ENCODE results near the gene KIRREL3. TPM values are rescaled to one million over a fixed set of nuclear protein-coding genes. Genes with fewer than 3 reads are reported as not detected.

The KIRREL3 gene
- total and polyA plus RNA-seq, 2 of the 8 experiments (the other 6 are each of a cell fraction or from before 2014, with no cell fraction given) = 0.29 to 0.32 TPM

GRCh38 chr11:126871792-126872191, 128.8 kb downstream of the KIRREL3 start:
- no peak overlapping the region for H2BK5ac ChIP-seq (ENCODE audit: low read depth, low read length)
- H3K9me3 ChIP-seq (ENCODE audit: insufficient read depth in 2 of 2, low read depth in 1 of 2, low read length in 1 of 2) = peaks cover 10 to 14% of the 10 kb centered on the region in 2 experiments; a peak in 3 of 4 replicates
- no peak overlapping the region for H3K4me3 ChIP-seq (ENCODE audit: extremely low read depth in 1 of 4, insufficient read depth in 2 of 4, low read depth in 3 of 4, low read length in 4 of 4)
- no peak overlapping the region for H3K18ac ChIP-seq (ENCODE audit: extremely low read depth, low read length)
- ChIA-PET POLR2A (ENCODE audit: partially characterized antibody) (no interaction called here), CTCF (ENCODE audit: partially characterized antibody) (interaction anchor here (0.7 to 2.1 kb wide), 4 partner anchors 9 to 118 kb away, joined by 3 to 11 read pairs (median 4); no protein-coding TSS in a partner anchor)
- no peak overlapping the region for H3K56ac ChIP-seq (replicated peaks; ENCODE audit: insufficient read length, low read depth, low read length)
- no peak overlapping the region for H3K4ac ChIP-seq (replicated peaks; ENCODE audit: insufficient read length, low read depth, low read length)
- no peak overlapping the region for H2BK20ac ChIP-seq (ENCODE audit: low read length)
- no peak overlapping the region for H2BK120ac ChIP-seq (replicated peaks; ENCODE audit: low read depth, low read length)
- no peak overlapping the region for H3K23ac ChIP-seq (ENCODE audit: insufficient read length)
- no peaks in the 10 kb centered on the region for H3K36me3 ChIP-seq (ENCODE audit: control insufficient read depth in 2 of 4, insufficient read depth in 4 of 4, low read length in 3 of 4)
- no peaks in the 10 kb centered on the region for H4K20me1 ChIP-seq (replicated peaks in 1 of 2; ENCODE audit: control insufficient read depth in 1 of 2, insufficient read depth in 2 of 2, low read length in 2 of 2)
- no peak overlapping the region for H2AFZ ChIP-seq (ENCODE audit: low read length)
- no peak overlapping the region for H4K8ac ChIP-seq (ENCODE audit: extremely low read depth, insufficient read depth, low read length)
- H3K4me1 ChIP-seq (replicated peaks in 1 of 4; ENCODE audit: control insufficient read depth in 3 of 4, insufficient read depth in 4 of 4, low read length in 3 of 4) = no peaks in the 10 kb centered on the region; a peak in 1 of 7 replicates
- H4K91ac ChIP-seq (replicated peaks; ENCODE audit: insufficient read length, low read length) = no peak overlapping the region
- H3K14ac ChIP-seq (ENCODE audit: insufficient read length) = no peak overlapping the region
- DNase-seq (ENCODE audit: low read depth in 1 of 2, low spot score in 2 of 2) (no peak), FAIRE-seq (no peak)
- H2BK15ac ChIP-seq (ENCODE audit: low read length) = no peak overlapping the region
- H3K9ac ChIP-seq (replicated peaks in 1 of 4; ENCODE audit: extremely low read depth in 1 of 4, low read depth in 3 of 4, low read length in 3 of 4) = no peak overlapping the region
- H4K5ac ChIP-seq (ENCODE audit: insufficient read length, low read depth, low read length) = no peak overlapping the region
- H2BK12ac ChIP-seq (ENCODE audit: low read depth, low read length) = no peak overlapping the region
- H3K79me1 ChIP-seq (ENCODE audit: low read depth, low read length) = no peaks in the 10 kb centered on the region
- no peak overlapping the region for H3K27ac ChIP-seq (ENCODE audit: low read depth, low read length)
- H2AK5ac ChIP-seq (ENCODE audit: low read depth, low read length) = no peak overlapping the region
- no peaks in the 10 kb centered on the region; a peak in 1 of 7 replicates for H3K27me3 ChIP-seq (replicated peaks in 1 of 4; ENCODE audit: control insufficient read depth in 3 of 4, extremely low read depth in 1 of 4, insufficient read depth in 3 of 4, low read length in 3 of 4)
- H3K79me2 ChIP-seq (ENCODE audit: control insufficient read depth in 1 of 2, insufficient read depth in 2 of 2, low read length in 2 of 2) = no peaks in the 10 kb centered on the region
- no peaks in the 10 kb centered on the region for H3K23me2 ChIP-seq (ENCODE audit: low read depth, low read length)
- no peak overlapping the region for H3K4me2 ChIP-seq (ENCODE audit: insufficient read depth in 1 of 2, low read depth in 2 of 2, low read length in 2 of 2)
- TF ChIP-seq ASH2L (IDR thresholded peaks at IDR 0.05; ENCODE audit: low read length) (no peak), TCF12 (IDR thresholded peaks at IDR 0.05; ENCODE audit: low read depth, low read length) (no peak), YY1 (IDR thresholded peaks at IDR 0.05; ENCODE audit: low read depth, low read length) (no peak), CHD1 (IDR thresholded peaks at IDR 0.05; ENCODE audit: low read depth, low read length) (no peak), SRF (IDR thresholded peaks at IDR 0.05; ENCODE audit: low read depth, low read length) (no peak), CEBPB (IDR thresholded peaks at IDR 0.05; ENCODE audit: low read depth, low read length) (no peak), BCL11A (IDR thresholded peaks at IDR 0.05; ENCODE audit: low read depth in 2 of 2, low read length in 2 of 2) (no peak), NANOG (IDR thresholded peaks at IDR 0.05; ENCODE audit: insufficient read depth, low read depth, low read length, poor library complexity, severe bottlenecking) (no peak), EP300 (IDR thresholded peaks at IDR 0.05; ENCODE audit: borderline replicate concordance in 1 of 2, low read depth in 2 of 2, low read length in 2 of 2) (no peak), CTCF (IDR thresholded peaks at IDR 0.05; ENCODE audit: control extremely low read depth in 1 of 3, insufficient read depth in 1 of 3, low read depth in 1 of 3, low read length in 3 of 3) (no peak), BACH1 (IDR thresholded peaks at IDR 0.05; ENCODE audit: low read length) (no peak), NRF1 (IDR thresholded peaks at IDR 0.05; ENCODE audit: low read depth, low read length) (no peak)

All from H1 (cell line).